GM21390 (cell line): ENCODE results near the gene SNRK.

ENCODE experiments used
- ATAC-seq: cut with Tn5 transposase; IDR thresholded peaks from one replicate; pipeline ENCODE4 v1.9.1; 2021; ENCODE audit not compliant: unreplicated experiment

The SNRK gene

GRCh38 chr3:43370293-43370980 lies 84.1 kb downstream of the SNRK start:
- ATAC-seq, result no peak

- no peak for ATAC-seq
Measured at GRCh38 chr3:43371494-43371893, 85.2 kb downstream of the SNRK start.

GRCh38 chr3:43372007-43372740 lies 85.8 kb downstream of the SNRK start:
- ATAC-seq, result no peak

GRCh38 chr3:43372809-43373559 lies 86.6 kb downstream of the SNRK start:
- no peak for ATAC-seq

GRCh38 chr3:43373560-43373928 lies 87.2 kb downstream of the SNRK start:
- no peak for ATAC-seq

- peak; percentile 74 for ATAC-seq
Measured at GRCh38 chr3:43378066-43378935, 92.0 kb downstream of the SNRK start.

- ATAC-seq, result no peak
Measured at GRCh38 chr3:43379343-43379742, 93.0 kb downstream of the SNRK start.

- ATAC-seq, result no peak
Measured at GRCh38 chr3:43388175-43388574, 101.8 kb downstream of the SNRK start.

GRCh38 chr3:43388915-43389314 lies 102.6 kb downstream of the SNRK start:
- no peak for ATAC-seq

- ATAC-seq, result no peak
Measured at GRCh38 chr3:43389388-43390254, 103.3 kb downstream of the SNRK start.

GRCh38 chr3:43390255-43390588 lies 103.9 kb downstream of the SNRK start:
- no peak for ATAC-seq

- no peak for ATAC-seq
Measured at GRCh38 chr3:43391621-43392020, 105.3 kb downstream of the SNRK start.

- no peak for ATAC-seq
Measured at GRCh38 chr3:43394041-43394554, 107.8 kb downstream of the SNRK start.

GRCh38 chr3:43399034-43399433 lies 112.7 kb downstream of the SNRK start:
- ATAC-seq, result peak; percentile 58

GRCh38 chr3:43400167-43400566 lies 113.8 kb downstream of the SNRK start:
- ATAC-seq, result no peak
